ENCODE data around the gene BMP6.

- TF ChIP-seq SMC3 (IDR thresholded peaks at IDR 0.05; ENCODE audit: low read depth, low read length) = no peak
- TF ChIP-seq CTCF (conservative IDR thresholded peaks at IDR 0.05; ENCODE audit: low read depth, low read length) = no peak
- TF ChIP-seq POLR2A (IDR thresholded peaks at IDR 0.05; ENCODE audit: low read depth, low read length) = no peak
- TF ChIP-seq MXI1 (IDR thresholded peaks at IDR 0.05; ENCODE audit: borderline replicate concordance, low read depth, low read length) = no peak
- no peak for TF ChIP-seq MAFK (IDR thresholded peaks at IDR 0.05; ENCODE audit: low read depth, low read length)
- no peak for TF ChIP-seq RCOR1 (IDR thresholded peaks at IDR 0.05; ENCODE audit: insufficient replicate concordance, low read length)
- TF ChIP-seq FOS (IDR thresholded peaks at IDR 0.05; ENCODE audit: low read depth, low read length) = no peak
- TF ChIP-seq MAZ (IDR thresholded peaks at IDR 0.05; ENCODE audit: borderline replicate concordance, low read depth, low read length) = no peak
- TF ChIP-seq CEBPB (IDR thresholded peaks at IDR 0.05; ENCODE audit: low read depth, low read length) = no peak
- TF ChIP-seq RAD21 (IDR thresholded peaks at IDR 0.05; ENCODE audit: low read length) = no peak
- TF ChIP-seq ELK1 (IDR thresholded peaks at IDR 0.05; ENCODE audit: borderline replicate concordance, low read depth, low read length) = no peak
- TF ChIP-seq RFX5 (IDR thresholded peaks at IDR 0.05; ENCODE audit: low read depth, low read length) = no peak
- TF ChIP-seq NFE2L2 (IDR thresholded peaks at IDR 0.05; ENCODE audit: low read depth, low read length) = no peak
- TF ChIP-seq CHD1 (IDR thresholded peaks at IDR 0.05; ENCODE audit: low read depth, low read length) = no peak
Measured at GRCh38 chr6:7883381-7883780, 157.5 kb downstream of the BMP6 start.
